Fibroblast of upper back skin (primary cell): ENCODE measurements around the gene HOXC5.

Source experiments
- DNase-seq: peaks from one replicate; pipeline ENCODE4 v3.0.0-alpha.2; 2013

Gene HOXC5

DNA sequence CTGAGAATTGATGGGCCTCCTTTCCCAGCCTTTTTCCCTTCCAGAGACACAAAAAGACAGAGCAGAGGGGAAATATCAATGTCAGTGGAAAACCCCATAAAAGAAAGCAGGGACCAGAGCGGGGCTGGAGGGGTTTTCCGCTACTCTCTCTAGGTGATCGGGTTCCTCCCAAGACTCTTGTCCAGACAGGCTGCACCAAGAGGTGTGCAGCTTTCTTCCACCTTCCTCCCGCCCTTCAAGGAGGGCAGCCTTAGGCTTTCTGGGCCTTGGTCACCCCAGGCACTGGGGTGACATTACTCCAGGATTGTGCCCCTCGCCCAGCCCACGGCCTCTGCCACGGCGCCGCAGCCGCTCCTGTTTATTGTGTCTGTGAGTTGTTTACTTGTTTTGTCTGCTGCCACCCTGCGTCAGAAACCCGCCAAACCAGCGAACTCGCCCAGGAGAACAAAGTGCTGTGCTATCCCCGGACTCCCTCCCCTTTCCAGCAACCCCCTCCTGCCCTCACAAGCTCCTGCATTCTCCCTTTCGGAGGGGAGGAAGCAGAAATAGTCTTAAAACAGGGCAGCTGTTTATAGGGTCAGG lies 11.3 kb upstream of the HOXC5 start:
- DNase-seq = peak; percentile 46

DNA sequence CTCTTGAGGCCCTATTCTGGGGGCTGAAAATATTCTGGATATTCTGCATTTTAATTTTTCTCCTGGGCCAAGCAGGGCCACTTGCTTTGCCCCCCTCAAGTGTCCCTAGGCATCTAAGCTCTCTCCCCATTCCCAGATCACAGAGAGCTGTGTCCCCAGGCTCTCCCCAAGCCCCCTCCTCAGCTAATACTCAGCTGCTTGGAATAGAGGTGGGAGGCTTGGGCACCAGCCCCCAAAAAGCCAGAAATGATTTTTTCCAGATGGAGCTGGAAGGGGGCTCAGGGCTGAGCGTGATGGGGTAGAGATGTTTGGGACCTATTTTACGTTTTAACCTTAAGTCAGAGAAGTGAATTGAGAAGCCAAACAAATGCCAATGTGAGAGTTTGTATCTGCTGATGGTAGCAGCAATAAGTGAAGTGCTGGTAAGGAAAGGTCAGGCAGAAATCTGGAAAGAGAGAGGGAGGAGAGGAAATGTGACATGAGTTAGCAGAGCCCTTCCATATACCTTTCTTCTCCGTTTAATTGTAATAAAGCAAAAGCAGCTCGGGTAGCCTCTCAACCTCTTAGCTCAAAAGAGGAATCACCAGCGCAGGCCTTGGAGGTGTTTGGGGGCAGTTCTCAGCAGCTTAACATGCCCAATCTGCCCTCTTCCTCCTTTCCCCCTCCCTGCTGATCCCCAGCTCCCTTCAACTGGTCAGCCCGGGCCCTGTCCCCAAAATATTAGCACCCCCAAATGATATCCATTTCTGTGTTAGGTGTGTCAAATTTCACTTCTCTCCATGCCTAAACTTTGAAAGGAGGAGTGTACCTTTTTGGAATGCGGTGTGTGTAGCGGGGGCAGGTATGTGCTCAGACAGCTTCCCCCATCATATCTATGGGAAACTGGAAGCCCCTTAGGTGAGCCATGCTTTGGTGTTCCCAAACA lies 9.6 kb upstream of the HOXC5 start:
- no peak for DNase-seq

DNA sequence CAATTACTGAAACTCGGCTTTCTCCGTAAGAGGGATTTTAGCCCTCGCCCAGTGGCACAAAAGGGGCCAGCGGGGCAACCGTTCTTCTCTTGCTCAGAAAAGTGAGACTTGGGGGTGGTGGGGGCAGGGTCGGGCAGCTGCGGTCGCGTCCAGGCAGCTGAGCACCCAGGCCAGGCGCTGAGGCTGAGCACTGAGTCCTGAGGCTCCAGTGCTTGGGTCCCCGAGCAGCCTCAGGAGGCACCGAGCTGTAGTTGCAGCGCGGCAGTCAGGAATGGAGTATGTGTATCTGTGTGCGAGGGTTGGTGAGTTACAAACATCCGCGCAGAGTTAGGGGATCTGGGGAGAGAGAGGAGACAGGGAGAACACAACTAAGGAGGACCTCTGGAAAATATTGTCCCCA lies 8.7 kb upstream of the HOXC5 start:
- DNase-seq = no peak

DNA sequence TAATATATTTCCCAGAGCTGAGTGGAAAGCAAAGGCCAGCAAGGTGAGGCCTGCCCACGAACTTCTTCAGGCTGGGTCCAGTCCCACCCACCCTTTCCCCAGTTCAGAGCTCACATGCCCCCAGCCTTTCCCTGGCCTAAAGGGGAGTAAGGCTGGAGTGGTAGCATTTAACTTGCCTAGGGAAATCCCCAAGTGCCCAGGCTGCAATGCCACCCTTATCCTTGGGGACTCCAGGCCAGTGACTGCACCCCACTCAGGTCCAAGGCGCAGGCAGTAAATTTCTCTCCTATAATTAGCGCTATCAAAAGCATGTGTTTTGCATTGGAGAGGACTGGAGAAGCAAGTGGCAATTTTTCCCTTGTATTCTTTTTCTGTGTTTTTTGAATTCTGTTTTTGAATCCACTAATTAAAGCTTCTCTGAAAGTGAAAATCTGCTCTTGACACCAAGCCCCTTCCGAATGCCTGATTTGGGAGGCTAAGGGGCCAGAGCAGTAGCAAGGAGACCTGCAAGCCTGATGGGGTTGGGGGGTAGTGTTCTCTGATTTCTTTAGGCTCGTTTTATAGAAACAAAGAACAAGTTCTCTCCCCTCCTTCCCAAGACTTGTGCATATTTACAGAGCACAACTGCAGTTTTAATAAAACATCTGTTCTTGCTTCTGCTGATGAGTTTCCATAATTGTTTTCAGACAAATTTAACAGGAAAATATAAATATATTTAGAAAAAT lies 8.1 kb upstream of the HOXC5 start:
- DNase-seq = no peak

DNA sequence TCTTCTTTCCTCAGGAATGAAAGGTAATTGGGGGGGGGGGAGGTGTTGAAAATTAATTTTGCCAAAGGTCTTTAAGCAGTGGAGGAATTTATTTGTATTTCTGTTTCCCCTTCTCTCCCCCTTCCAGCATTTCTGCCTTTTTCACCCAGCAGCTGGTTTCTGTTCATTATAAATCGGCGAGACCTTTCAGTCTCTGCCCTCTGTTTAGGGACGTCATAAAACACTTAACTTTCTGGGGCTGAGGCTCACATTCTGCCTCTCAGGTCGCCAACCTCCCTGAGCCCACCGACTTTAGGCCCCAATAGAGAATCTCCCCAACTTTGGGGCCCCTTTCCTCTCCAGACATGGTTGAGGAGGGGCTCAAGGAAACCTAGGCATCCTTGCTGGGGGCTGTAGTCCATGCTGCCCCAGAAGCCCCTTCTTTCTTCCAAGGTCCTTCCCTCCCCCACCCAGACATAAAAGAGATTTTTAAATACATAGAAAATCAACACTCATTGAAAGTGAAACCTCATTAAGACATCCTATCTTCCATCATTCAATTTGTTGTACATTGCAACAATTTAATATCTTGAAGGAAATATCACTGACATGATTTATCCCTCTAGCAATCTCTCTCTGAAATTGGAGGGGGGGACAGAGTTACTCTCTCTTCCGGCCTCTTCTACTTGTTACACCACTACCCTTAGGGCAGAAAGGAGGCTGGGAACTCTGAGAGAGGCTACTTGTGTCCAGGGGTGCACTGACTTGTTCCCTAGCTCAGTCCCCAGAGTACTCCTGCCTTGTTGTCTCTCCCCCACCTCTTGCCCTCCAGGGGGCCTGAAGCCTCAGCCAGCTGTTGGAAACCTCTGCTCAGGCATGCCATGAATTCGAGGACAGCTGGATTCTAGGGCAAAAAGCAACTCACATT lies 7.1 kb upstream of the HOXC5 start:
- peak; percentile 67 for DNase-seq

DNA sequence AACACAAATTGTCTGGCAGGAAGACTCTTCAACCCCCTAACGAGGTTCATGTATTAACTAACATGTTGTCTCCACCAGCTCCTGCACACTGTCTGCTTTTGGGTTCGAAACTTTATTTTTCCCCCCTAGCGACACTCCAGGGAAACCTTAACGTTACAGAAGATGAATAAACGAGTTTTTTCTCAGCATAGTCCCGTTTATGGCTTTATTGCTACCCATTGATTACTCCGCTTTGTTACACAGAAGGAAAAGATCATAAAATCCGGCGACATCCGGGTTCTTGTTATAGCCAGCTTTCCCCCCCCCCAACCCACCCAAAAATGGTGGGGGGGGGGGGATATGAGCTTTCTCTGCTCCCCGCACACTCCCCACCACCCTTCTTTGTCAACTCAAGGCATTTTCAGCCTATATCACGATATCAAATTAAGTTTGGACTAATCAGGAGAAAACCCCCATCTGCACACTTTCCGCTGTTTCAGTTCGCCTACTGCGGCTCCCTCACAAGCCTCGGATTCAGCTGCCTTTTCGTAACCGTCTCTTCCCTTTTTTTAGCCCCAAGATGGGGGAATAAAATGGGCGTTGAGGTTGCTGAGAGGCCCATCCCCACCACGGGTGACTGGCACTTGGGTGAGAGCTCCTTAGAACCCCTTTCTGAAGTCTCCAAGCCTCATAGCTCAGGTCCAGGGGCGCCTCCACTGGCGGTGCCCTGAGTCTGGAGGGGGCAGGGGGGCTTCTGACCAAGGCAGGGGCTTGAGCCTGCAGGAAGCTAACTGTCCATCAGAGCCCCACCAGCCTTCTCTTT lies 6.0 kb upstream of the HOXC5 start:
- DNase-seq = no peak

DNA sequence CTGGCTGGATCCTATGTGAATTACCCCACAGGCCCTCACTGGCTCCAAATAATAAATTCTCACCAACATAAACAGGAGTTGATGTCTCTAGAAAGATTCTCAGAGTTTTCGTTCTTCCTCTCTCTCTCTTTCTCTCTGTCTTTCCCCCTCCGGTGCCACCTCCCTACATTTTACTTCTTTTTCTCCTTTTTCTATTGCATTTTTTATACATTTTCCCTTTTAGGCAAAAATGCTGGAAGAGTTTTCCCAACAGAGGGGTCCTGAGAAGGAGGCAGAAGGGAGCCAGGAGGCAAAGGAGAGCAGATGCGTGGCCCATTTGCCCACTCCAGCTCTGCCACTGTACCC lies 5.4 kb upstream of the HOXC5 start:
- no peak for DNase-seq

DNA sequence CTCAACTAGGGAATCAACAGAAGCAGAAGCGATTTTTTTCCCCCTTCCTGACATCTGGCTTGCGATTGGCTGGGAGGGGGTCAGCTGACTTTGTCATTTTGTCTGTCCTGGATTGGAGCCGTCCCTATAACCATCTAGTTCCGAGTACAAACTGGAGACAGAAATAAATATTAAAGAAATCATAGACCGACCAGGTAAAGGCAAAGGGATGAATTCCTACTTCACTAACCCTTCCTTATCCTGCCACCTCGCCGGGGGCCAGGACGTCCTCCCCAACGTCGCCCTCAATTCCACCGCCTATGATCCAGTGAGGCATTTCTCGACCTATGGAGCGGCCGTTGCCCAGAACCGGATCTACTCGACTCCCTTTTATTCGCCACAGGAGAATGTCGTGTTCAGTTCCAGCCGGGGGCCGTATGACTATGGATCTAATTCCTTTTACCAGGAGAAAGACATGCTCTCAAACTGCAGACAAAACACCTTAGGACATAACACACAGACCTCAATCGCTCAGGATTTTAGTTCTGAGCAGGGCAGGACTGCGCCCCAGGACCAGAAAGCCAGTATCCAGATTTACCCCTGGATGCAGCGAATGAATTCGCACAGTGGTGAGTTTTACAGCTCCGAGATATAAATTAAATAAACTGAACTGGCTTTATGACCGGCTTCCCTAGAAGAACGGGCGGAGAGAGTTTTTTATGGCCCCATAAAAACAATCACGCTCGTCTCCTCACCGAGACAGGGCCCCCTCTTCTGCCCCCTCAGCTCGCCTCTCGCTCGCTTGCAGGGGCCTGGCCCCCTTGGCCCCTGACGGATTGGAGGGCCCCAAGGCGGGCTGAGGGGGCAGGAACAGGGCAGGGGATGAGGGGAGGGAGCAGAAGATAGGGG lies 4.3 kb upstream of the HOXC5 start, which contains the start of gene HOXC6:
HOXC6 (plus strand) TSS at position 127 of the 888 bp plus-strand sequence; CDS start at position 209, 82 bp downstream.
- peak; percentile 78 for DNase-seq

DNA sequence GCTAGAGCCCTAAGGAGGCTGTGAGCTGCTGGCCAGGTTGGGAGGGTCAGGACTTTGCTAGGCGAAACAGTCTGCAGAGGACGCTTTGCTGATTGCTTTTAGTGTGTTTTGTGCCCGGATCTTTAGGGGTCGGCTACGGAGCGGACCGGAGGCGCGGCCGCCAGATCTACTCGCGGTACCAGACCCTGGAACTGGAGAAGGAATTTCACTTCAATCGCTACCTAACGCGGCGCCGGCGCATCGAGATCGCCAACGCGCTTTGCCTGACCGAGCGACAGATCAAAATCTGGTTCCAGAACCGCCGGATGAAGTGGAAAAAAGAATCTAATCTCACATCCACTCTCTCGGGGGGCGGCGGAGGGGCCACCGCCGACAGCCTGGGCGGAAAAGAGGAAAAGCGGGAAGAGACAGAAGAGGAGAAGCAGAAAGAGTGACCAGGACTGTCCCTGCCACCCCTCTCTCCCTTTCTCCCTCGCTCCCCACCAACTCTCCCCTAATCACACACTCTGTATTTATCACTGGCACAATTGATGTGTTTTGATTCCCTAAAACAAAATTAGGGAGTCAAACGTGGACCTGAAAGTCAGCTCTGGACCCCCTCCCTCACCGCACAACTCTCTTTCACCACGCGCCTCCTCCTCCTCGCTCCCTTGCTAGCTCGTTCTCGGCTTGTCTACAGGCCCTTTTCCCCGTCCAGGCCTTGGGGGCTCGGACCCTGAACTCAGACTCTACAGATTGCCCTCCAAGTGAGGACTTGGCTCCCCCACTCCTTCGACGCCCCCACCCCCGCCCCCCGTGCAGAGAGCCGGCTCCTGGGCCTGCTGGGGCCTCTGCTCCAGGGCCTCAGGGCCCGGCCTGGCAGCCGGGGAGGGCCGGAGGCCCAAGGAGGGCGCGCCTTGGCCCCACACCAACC lies 3.1 kb upstream of the HOXC5 start:
- DNase-seq = no peak

DNA sequence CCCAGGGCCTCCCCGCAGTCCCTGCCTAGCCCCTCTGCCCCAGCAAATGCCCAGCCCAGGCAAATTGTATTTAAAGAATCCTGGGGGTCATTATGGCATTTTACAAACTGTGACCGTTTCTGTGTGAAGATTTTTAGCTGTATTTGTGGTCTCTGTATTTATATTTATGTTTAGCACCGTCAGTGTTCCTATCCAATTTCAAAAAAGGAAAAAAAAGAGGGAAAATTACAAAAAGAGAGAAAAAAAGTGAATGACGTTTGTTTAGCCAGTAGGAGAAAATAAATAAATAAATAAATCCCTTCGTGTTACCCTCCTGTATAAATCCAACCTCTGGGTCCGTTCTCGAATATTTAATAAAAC lies 2.4 kb upstream of the HOXC5 start:
- no peak for DNase-seq

DNA sequence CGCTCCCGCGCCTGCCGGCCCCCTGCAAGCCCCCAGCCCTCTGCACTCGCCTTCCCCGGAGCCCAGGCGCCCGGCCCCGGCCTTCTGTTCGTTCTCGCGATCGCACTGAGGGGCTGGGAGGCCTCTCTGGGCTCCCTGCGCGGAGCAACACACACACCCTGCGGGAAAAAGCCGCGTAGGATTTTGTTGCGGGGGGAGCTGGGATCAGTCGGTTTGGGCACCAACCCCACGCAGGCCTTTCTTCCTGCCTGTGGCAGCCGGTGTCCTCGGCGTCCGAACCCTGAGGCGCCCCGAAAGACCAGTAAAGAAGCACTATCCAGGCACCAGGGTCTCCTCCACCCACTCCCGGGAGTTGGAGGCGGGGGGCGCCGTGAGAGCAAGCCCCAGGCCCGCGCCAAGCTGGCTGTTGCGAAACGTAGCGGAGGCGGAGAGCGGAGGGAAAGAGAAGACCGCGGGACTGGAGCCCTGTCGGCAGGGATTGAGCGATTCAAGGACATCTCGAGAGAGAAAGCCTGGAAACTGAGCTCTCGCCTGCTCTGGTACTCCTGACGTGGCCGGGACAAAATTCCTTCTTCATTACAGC lies 1.9 kb upstream of the HOXC5 start:
- peak; percentile 89 for DNase-seq

DNA sequence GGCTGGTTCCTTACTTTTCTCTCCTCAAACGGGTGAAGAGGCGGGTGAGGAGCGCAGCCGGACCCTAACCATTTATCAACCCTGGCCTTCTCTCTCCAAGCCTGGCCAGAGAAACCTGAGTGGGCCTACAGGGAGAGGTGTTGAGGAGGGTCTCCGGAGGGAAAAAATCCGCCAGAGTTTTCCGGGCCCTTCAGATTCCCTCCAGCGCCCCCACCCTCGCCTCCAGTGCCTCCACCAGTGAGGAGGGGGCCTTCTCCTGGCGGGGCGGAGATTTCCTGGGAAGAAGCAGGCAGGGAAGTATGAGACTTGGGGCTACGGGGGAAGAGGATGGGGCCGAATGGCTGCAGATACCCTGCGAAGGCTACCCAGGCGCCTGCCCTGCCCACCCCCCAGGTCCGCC lies 1.4 kb upstream of the HOXC5 start:
- no peak for DNase-seq

DNA sequence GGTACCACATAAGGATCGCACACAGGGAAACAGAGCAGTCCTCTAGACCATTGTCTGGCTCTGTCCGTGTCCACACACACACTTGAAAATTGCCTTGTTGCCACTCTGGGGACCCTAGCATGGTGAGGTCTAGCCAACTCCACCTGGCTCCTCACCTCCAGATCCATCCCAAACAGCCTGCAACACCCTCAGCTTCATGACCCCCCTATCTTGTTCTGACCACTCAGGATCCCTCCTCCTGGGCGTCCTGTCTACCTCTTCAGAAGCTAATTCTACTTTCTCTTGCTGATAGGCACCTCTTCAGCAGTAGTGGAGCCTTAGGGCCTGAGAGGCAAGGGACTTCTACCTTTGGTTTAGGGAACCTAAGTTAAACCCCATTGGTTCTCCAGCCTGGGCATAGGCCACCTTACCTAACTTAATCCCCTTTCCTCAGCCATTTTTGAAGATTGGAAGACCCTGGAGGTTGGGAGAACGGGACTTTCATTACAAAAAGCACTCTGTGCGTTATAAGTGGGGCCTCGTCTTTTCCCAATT lies 697 bp upstream of the HOXC5 start:
- no peak for DNase-seq

DNA sequence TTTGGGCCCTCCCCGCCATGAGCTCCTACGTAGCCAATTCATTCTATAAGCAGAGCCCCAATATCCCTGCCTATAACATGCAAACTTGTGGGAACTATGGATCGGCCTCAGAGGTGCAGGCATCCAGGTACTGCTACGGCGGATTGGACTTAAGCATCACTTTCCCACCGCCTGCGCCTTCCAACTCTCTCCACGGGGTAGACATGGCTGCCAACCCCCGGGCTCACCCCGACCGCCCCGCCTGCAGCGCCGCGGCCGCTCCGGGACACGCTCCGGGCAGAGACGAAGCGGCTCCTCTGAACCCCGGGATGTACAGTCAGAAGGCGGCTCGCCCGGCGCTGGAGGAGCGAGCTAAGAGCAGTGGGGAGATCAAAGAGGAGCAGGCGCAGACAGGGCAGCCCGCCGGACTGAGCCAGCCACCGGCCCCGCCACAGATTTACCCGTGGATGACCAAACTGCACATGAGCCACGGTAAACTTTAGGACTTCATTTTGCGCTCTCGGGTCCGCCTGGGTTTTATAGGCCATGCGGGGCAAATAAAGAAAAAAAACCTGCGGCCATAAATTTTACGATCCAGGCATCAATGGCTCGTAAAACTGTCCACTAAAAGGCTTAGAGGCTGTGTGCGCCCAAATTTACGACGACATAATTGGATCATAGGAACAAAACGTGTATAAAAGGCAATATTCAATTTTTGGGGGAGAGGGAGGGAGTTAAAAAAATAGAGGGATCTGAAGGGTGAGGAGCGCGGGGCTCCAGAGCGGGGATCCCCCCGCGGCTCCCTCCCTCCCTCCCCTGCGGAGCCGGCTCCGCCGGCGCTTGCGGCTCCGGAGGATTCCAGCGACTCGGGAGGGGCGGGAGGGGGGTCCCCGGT lies 493 bp downstream of the HOXC5 start:
- peak; percentile 64 for DNase-seq

DNA sequence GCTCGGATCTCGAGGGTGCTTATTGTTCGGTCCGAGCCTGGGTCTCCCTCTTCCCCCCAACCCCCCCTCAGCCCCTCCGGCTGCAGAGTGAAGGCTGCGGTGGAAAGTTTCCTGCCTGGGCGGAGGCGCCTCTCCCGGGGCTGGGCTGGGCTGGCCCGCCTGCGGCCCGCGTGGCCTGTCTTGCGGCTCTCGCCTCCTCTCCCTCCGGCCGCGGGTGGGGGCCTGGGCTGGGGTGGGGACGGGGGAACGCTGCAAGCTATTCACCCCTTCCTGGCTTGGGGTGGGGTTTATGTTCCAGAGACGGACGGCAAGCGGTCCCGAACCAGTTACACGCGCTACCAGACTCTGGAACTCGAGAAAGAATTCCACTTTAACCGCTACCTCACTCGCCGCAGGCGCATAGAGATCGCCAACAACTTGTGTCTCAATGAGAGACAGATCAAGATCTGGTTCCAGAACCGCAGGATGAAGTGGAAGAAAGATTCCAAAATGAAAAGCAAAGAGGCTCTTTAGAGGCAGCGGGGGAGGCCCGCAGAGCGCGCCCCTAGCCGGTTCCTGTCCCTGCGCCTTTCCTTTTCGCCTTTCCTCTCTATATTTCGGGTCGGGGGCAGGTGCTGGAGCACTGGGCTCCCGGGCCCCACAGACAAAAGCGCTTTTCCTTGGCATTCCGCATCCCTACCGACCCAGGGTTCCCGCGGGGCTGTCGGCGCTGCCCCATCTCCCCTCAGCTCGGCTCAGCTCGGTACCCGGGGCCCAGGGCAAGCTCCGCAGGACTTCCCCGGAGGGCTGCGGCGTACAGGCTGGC lies 1.3 kb downstream of the HOXC5 start:
- peak; percentile 89 for DNase-seq

DNA sequence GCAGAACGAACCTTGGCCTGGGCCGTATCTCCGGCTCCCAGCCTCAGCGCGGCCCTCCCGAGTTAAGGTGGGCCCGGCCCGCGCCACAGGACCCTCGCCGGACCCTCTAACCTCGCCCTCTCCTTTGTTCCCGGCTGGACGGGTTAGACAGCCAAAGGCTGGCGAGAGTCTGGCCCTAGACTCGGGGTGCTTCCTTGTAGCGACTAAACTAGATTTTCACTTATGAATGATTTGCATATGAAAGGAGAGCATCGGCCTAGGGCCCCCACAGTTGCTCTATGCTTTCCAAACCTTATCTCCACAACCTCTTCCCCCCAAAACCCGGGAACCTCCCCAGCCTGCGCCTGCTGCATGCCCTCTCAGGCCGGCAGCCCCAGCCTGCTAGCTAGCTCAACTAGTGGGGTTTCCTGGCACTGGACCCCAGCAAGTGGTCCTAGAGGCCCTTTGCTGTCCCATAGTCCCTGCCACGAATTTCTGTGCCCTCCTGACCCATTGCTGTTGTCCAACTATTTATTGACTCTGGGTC lies 2.0 kb downstream of the HOXC5 start:
- no peak for DNase-seq
